Measurements from ENCODE around the gene SLC7A6OS.

- TF ChIP-seq POLR2A (IDR thresholded peaks at IDR 0.05) = no peak
- no peak for TF ChIP-seq CTCF (IDR thresholded peaks at IDR 0.05)
Observed at GRCh38 chr16:68284847-68285246, 25.9 kb downstream of the SLC7A6OS start.
